GM21786 (cell line): ENCODE data around the gene FAM114A2.
"Not testable (repeated sequence)": the region's sequence is repeated elsewhere in the genome, so short reads cannot be mapped to it uniquely, and the experiment has no call there.

Experiments used
- ATAC-seq: cut with Tn5 transposase; IDR thresholded peaks from one replicate; pipeline ENCODE4 v1.9.1; 2021; ENCODE audit not compliant: unreplicated experiment

The FAM114A2 gene

DNA sequence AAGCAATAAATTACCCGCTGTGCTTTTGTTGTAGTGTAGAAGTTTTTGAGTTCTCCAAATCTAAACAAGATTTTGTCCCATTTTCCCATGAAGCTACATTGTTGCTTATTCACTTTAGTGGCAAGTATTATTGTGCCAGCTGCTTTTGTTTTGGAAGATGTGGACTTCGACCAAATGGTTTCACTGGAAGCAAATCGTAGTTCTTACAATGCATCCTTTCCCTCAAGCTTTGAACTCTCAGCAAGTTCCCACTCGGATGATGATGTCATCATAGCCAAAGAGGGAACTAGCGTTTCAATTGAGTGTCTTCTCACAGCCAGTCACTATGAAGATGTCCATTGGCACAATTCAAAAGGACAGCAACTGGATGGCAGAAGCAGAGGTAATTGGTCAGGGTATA, 10.9 kb upstream of the FAM114A2 start:
- no peak for ATAC-seq

DNA sequence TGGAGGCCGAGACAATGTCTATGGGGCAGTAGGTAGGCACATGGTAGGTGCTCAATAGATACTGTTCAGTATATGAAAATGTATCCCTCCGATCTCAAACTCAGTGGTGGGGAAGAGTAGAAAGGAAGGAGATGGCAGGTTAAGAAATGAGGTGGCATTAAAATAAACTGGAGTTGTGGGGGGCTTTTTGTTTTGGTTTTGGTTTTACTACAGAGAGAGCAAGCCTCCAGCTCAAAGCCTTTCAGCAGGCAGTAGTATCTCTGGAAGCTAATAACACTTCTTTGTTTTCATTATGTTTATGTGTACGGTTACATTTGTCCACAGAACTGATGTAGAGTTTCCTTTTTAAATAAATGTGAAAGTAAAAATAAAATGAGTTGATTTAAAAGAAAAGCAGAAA, 8.6 kb upstream of the FAM114A2 start:
- ATAC-seq, result no peak

- ATAC-seq, result no peak
Observed at GRCh38 chr5:154046486-154046885, 7.8 kb upstream of the FAM114A2 start.

GRCh38 chr5:154044581-154044980, 5.9 kb upstream of the FAM114A2 start:
- no peak for ATAC-seq

GRCh38 chr5:154044099-154044498, 5.4 kb upstream of the FAM114A2 start:
- ATAC-seq, result no peak

GRCh38 chr5:154042766-154043165, 4.1 kb upstream of the FAM114A2 start:
- no peak for ATAC-seq

DNA sequence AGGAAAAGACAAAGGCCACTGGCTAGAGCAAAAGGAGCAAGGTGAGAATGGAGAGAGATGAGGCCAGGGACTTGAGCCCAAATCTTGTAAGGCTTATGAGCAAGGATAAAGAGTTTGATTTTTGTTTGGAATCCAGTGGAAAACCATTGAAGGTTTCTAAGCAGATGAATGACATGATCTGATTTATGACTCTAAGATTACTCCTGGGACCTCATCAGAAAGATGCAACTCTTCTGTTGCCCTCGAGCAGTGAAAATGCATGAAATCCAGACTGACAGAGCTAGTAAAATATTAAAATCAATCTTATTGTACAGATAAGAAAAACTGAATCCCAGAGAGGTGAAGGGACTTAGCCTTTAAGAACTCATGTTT, 734 bp upstream of the FAM114A2 start:
- no peak for ATAC-seq

- peak; percentile 35 for ATAC-seq
Observed at GRCh38 chr5:154038261-154038706, 426 bp downstream of the FAM114A2 start.

GRCh38 chr5:154034944-154035343, 3.8 kb downstream of the FAM114A2 start:
- ATAC-seq, result no peak

DNA sequence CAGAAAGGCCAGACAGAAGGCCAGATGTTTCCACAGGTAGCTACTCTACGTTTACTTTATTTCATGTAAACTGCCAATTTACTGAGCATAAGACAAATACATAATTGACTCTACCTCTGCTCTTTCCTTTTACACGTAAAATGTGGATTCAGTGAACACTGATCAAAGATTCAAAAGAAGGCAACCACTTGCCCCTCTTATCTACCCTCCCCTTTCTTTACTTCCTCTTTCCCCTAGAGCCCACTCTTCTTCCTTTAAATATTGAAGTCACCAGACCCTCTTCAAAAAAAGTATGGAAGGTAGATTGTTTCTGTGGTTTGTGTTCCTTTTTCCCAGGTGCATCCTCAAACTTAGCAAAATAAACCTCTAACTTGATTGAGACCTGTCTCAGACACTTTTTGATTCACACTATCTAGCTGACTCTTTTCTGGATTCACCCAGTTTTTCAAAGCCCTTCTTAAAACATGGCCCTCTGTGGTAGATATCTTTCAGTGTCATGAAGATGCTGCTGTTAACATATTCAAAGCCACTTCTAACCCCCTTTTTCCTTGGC, 6.7 kb downstream of the FAM114A2 start:
- ATAC-seq, result no peak

- no peak for ATAC-seq
Observed at GRCh38 chr5:154025951-154026350, 12.8 kb downstream of the FAM114A2 start.

- not testable (repeated sequence) for ATAC-seq
Observed at GRCh38 chr5:154018919-154019318, 19.8 kb downstream of the FAM114A2 start.

- no peak for ATAC-seq
Observed at GRCh38 chr5:154015071-154015693, 23.5 kb downstream of the FAM114A2 start.

- no peak for ATAC-seq
Observed at GRCh38 chr5:154010660-154011059, 28.1 kb downstream of the FAM114A2 start.

DNA sequence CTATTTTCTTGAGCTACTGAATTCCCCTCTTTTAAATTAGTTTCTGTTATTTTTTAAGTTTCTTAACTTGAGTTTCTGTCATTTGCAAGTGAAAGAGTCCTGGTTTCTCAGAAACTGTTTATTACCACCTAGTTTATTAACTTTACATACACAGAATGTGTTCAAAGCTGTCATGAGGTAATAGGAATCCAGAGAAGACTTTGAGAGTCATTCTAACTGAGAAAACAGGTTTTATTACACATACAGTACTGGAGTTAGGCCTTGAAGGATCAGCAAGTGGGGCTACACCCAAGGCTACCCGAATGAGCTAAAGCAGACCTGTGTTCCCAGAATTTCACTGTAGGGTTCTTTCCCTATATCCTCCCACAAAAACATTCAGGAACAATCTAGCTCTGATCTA, 33.1 kb downstream of the FAM114A2 start:
- no peak for ATAC-seq

DNA sequence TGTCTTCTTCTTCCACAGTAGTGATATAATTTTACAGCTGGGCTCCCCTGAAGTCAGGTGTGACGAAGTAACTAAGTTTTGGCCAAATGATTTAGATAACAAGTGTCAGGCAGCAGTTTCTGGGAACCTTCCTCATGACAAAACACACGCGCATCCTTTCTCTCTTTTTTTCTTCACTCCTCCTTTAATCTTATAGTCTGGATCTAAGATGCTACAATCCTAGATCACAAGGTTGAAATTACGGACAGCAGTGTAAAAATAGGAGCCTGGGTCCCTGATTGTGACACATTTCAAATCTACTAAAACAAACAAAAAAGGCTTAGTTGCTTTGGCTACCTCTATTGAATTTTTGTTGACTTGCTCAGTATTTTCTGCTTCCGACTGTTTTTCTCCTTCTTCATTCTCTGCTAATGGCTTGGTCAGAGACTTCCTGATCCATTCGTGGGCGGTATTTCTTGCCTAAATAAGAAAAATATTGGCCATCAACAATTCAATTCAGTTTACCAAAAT, 36.1 kb downstream of the FAM114A2 start:
- ATAC-seq, result no peak

- ATAC-seq, result no peak
Observed at GRCh38 chr5:154002093-154002492, 36.6 kb downstream of the FAM114A2 start.

DNA sequence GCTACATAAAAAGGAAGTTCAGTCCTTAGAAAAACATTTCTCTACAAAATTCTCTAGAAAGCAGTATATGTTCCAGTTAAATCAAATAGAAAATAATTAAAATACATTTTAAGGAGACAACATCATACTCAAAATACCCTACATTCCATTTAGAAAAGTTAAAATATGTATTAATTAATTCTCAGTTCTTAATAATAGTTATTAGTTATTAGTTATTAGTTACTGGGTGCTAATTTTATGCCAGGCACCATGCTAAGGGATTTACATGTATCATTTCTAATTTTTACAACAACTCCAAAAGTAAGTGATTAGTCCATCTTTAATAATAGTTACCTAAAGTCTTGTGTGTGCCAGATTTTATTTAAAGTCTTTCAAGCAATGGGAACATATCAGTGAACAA, 38.0 kb downstream of the FAM114A2 start:
- no peak for ATAC-seq

DNA sequence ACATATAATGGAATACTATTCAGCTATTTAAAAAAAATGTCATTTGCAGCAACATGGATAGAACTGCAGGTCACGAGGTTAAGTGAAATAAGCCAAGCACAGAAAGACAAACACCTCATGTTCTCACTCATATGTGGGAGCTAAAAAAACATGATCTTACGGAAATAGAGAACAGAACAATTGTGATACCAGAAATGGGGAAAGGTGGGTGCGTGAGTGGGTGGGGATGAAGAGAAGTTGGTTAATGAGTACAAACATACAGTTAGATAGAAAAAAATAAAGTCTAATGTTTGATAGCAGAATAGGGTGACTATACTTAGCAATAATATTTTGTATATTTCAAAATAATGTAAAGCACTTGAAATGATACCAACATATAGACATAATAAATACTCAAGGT, 38.7 kb downstream of the FAM114A2 start:
- ATAC-seq, result no peak

DNA sequence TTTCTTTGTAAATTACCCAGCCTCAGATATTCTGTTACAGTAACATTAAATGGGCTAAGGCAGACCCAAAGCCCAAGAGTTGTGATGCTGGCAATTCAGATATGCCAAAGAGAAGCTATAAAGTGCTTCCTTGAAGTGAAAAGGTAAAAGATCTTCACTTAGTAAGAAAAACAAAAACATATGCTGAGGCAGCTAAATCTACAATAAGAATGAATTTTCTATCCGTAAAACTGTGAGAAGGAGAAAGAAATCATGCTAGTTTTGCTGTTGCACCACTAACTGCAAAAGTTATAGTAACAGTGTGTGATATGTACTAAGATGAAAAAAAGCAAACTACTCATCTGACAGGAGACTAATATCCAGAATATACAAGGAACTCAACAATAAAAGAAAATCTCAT, 39.9 kb downstream of the FAM114A2 start:
- no peak for ATAC-seq

GRCh38 chr5:153998010-153998409, 40.7 kb downstream of the FAM114A2 start:
- no peak for ATAC-seq

GRCh38 chr5:153991168-153991567, 47.5 kb downstream of the FAM114A2 start:
- ATAC-seq, result no peak

DNA sequence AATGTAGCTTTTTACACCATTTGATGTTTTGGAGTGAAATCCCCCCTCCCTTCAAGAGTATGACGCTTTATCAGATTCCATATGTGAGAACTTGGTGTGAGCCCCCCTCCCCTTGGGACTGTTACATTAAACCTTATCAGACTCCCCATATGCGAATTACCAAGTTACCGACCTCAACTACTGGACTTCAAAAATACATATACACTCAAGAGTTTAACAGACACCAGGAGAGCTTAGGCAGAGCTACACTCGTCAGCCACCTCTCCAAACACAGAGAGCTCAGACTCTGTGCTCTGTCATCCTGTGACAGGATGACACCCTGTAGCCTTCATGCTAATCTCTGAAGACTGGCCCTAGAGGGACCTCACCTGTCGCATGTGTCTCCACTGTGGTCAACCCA, 50.2 kb downstream of the FAM114A2 start:
- no peak for ATAC-seq
